PFSK-1 (cell line): ENCODE results near the gene ABLIM2.

Source experiments
- POLR2AphosphoS5 ChIP-seq: IDR thresholded peaks from 2 replicates; pipeline ENCODE4 v1.6.1; 2012; ENCODE audit warnings: low read depth, mild to moderate bottlenecking, control low read depth, low read length, moderate library complexity
- TF ChIP-seq, protein P1 (sequence below), 2 experiments: IDR thresholded peaks; 2 replicates each; pipeline versions ENCODE4 v1.6.1 to v1.8.0; 2011 to 2012; ENCODE audit warnings: low read depth in 2 of 2, low read length in 2 of 2, control low read depth in 1 of 2, inconsistent platforms in 1 of 2, mild to moderate bottlenecking in 1 of 2, moderate library complexity in 1 of 2; ENCODE audit not compliant: insufficient read depth in 1 of 2

- TF ChIP-seq, protein P1, sequence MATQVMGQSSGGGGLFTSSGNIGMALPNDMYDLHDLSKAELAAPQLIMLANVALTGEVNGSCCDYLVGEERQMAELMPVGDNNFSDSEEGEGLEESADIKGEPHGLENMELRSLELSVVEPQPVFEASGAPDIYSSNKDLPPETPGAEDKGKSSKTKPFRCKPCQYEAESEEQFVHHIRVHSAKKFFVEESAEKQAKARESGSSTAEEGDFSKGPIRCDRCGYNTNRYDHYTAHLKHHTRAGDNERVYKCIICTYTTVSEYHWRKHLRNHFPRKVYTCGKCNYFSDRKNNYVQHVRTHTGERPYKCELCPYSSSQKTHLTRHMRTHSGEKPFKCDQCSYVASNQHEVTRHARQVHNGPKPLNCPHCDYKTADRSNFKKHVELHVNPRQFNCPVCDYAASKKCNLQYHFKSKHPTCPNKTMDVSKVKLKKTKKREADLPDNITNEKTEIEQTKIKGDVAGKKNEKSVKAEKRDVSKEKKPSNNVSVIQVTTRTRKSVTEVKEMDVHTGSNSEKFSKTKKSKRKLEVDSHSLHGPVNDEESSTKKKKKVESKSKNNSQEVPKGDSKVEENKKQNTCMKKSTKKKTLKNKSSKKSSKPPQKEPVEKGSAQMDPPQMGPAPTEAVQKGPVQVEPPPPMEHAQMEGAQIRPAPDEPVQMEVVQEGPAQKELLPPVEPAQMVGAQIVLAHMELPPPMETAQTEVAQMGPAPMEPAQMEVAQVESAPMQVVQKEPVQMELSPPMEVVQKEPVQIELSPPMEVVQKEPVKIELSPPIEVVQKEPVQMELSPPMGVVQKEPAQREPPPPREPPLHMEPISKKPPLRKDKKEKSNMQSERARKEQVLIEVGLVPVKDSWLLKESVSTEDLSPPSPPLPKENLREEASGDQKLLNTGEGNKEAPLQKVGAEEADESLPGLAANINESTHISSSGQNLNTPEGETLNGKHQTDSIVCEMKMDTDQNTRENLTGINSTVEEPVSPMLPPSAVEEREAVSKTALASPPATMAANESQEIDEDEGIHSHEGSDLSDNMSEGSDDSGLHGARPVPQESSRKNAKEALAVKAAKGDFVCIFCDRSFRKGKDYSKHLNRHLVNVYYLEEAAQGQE (IDR thresholded peaks at IDR 0.05; ENCODE audit: insufficient read depth in 1 of 2, low read depth in 2 of 2, low read length in 2 of 2), result no peak
- no peak for TF ChIP-seq POLR2AphosphoS5
These were observed 33.0 kb downstream of the ABLIM2 start for GRCh38 chr4:8125526-8126056.
